Left hindlimb (tissue), 1 donor: Measurements from ENCODE around the gene OPA3.

Experiments
- DNase-seq: peaks from one replicate; pipeline ENCODE4 v3.0.0-alpha.2; 2018

Gene OPA3

DNA sequence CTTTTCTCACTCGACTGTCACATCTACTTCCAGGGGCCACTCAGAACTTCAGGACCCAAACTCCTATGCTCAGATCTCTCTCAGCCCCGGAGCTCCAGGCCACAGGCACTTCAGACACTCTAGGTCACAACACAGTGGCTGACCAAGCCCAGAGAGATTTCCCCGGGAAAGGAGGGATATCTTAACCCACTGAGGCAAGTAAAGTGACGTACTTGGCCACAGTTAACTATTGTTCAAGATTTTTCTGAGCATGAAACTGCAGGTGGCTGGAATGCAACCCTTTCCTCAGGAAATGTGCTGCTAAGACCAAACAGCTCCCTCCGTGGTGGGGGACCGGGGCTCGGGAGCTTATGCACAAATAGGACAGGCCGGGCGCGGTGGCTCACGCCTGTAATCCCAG, 23.9 kb downstream of the OPA3 start:
- DNase-seq: no peak

DNA sequence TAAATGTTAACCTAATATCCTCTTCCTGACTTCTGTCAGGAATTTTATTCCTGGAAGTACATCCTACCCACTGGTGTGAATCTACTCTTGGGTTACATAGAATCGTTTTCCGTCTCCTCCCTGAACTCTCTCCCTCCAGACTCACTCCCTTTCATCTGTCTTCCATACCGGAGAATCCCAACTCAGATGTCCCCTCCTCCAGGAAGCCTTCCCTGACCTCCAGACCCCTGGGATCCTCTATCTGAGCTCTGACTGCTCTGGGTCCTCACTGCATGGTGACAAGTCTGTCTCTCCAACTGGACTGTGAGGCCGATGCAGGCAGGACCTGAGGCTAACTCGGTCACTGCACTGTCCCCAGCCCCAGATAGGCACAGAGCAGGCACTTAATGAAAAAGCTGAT, 24.6 kb downstream of the OPA3 start:
- DNase-seq: no peak

GRCh38 chr19:45558399-45558878, 26.2 kb downstream of the OPA3 start:
- DNase-seq: no peak

DNA sequence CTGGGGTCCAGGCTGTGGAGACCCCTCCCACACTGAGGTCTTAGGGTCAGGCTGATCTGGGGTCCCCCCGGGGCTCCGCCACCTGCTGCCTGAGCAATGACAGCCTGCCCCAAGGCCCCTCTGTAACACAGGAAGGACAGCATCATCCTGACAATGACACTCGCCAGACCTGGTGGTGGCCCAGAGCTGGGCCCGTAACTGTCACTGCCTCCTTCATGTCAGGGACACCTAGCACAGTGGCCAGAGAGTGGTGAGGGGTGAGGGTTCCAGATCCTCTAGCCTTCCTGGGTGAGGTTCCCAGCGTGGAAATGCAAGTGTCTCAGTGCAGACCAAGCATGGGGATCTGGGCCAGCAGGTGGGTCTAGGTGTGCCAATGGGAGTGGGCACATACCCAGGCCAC, 27.8 kb downstream of the OPA3 start:
- DNase-seq: no peak

GRCh38 chr19:45554481-45554880, 30.1 kb downstream of the OPA3 start:
- DNase-seq: no peak

GRCh38 chr19:45553464-45553863, 31.1 kb downstream of the OPA3 start:
- no peak for DNase-seq

GRCh38 chr19:45547965-45548609, 36.5 kb downstream of the OPA3 start:
- DNase-seq: no peak

DNA sequence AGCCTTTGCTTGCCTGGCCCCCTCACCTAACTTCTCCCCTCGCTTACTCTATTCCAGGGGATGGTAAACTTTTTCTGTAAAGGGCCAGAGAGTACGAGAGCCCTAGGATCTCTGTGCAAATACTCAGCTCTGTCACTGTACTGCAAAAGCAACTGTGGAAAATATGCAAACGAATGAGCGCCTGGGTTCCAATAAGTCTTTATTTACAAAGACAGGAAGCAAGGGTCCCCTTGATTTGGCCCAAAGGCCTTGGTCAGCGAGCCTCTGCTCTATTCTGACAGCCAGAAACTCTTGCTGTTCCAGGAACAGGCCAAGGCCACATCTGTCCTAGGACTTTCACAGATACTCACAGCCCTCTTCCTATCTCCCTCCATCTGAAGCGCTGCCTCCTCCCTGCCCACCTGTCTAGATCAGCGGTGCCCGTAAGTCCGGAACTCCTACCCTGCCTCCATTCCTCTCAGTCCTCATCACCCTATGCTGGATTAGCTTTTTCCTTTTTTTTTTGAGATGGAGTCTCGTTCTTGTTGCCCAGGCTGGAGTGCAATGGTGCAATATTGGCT, 37.3 kb downstream of the OPA3 start:
- DNase-seq: no peak

DNA sequence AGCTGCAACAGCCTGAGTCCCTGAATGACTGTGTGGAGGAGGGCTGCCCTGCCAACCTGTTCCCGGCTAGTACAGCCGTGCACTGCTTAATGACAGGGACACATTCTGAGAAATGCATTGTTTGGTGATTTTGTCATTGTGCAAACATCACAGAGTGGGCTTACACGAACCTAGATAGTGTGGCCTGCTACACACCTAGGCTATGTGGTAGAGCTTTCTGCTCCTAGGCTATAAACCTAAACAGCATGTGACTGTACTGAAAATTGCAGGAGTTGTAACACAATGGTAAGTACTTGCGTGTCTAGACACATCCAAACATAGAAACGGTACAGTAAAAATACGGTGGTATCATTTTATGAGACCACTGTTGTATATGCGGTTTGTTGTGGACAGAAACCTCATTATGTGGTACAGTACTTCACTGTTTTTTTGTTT, 42.4 kb downstream of the OPA3 start:
- no peak for DNase-seq

- no peak for DNase-seq
These were observed 45.1 kb downstream of the OPA3 start for GRCh38 chr19:45539459-45539858.

DNA sequence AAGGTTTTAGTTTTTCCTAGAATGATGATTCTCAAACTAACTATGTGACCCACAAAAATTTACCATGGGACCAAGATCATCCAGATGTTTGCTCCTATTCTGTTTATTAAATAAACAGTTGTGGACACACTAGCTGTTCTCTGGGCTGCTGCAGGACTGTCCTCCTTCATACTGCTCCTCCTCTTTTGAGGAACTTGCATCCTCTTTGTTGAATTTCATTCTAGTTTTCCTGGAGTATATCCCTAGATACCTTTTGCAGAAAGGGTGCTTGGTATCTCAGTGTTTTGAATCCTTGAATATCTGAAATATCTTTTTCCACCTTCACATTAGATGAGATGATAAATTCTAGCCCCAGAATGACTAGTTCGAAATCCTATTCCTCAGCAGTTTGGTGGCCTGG, 53.3 kb downstream of the OPA3 start:
- DNase-seq: no peak

DNA sequence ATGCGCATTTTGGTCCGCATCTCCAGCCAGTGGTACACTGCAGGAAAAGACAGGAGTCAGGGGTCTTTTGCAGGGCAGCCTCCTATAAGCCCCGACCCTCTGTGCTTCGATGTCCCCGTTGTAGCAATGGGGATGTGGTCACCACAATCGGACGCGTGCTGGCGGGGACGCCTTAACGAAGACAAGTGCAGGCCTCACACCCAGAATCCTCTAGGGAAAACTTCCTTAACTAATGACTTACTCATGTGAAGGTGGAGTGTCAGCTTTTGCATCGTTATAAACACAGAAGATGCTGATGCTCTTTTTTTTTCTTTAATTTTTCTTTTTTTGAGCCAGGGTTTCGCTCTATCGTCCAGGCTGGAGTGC, 55.2 kb downstream of the OPA3 start:
- DNase-seq: no peak

DNA sequence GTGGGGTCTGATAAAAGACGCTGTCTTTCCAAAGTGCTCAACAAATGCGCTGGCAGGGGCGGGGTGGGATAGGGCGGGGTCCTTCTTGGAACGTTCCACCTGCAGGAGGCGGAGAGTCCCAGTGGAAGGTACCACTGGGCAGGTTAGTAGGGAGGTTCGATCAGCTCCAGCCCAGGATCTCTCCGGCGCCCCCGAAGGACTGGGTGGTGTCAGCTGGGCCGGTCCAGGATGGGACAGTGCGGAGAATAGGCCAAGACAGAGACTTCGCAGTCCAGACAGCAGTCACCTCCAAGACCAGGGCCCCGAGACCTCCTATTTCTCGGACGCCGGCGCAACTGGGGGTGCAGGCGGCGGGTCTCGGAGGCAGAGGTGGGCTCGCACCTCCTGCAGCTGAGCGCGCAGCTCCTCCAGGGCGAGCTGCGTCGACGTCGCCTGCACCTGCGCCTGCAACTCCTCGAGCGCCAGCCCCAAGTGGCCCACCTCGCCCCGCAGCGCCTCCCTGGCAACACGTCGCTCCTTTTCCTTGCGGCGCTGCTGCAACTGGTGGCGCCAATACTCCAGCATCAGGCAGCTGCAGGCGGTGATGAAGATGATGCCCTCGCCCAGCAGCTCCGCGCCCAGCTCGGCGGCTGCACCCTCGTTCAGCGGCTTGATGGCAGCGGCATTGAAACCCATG, 55.7 kb downstream of the OPA3 start:
- no peak for DNase-seq

- no peak for DNase-seq
These were observed 56.4 kb downstream of the OPA3 start for GRCh38 chr19:45528149-45528743.

DNA sequence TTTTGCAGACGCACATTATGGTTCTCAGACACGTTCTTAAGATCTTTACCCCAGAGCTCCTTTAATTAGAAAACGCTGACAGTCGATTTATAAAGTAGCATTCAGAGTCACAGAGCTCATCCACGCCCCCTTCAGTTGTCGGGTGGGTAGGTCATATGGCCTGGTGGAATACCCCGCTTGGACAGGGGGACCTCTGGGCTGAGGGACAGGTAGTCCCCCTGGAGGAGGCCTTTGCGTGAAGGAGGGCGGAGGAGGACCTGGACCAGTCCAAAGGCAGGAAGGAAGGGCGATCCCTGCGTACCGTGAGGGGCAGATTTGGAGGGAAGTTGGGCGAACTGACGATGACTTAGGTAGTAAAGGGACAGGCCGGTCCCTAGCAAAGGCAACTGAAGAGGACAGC, 56.9 kb downstream of the OPA3 start:
- no peak for DNase-seq

- DNase-seq: no peak
These were observed 57.6 kb downstream of the OPA3 start for GRCh38 chr19:45526971-45527370.

DNA sequence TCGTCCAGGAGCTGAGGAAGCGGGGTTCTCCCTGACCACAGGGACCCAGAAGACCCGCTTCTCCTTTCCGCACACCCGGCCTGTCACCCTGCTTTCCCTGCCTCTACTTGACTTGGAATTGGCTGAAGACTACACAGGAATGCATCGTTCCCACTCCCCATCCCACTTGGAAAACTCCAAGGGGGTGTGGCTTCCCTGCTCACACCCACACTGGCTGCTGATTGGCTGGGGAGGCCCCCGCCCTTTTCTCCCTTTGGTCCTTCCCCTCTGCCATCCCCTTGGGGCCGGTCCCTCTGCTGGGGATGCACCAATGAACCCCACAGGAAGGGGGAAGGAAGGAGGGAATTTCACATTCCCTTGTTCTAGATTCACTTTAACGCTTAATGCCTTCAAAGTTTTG, 58.5 kb downstream of the OPA3 start:
- DNase-seq: no peak

GRCh38 chr19:45524575-45525129, 60.0 kb downstream of the OPA3 start:
- no peak for DNase-seq

DNA sequence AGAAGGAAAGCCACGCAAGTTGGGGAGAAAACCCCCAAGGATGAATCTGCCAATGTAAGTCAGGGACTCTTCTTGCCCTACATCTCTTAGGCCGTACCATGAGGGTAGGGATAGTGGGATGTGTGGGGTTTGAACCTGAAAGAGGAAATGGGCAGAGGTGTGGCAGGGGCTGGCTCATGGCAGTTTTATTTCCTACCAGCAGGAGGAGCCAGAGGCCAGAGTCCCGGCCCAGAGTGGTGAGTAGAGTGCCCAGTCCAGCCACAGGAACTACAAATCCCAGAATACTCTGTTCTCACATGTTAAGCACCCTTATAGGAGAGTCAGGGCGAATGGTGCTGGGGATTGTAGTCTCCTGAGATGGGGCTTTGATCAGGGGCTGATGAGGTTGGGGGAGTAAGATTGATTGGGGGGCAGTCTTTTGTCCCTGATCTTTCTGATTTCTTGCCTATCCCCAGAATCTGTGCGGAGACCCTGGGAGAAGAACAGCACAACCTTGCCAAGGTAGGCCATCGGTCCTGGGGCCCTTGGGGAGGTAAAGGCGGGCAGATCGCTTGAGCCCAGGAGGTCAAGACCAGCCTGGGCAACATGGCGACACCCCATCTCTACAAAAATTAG, 60.9 kb downstream of the OPA3 start:
- peak; percentile 84 for DNase-seq

- no peak for DNase-seq
These were observed 62.3 kb downstream of the OPA3 start for GRCh38 chr19:45522010-45522941.

- DNase-seq: no peak
These were observed 66.2 kb downstream of the OPA3 start for GRCh38 chr19:45518469-45518826.
